Left kidney (tissue), 2 donors: ENCODE results near the gene KIAA0319L. TPM values are rescaled to one million over a fixed set of nuclear protein-coding genes. Genes with fewer than 3 reads are reported as not detected.
"Not testable (repeated sequence)": the region's sequence is repeated elsewhere in the genome, so short reads cannot be mapped to it uniquely, and the experiment has no call there.

Experiments used
- DNase-seq: peaks from one replicate; pipeline ENCODE4 v3.0.0-alpha.2; 2013
- polyA plus RNA-seq: library from polyadenylated mRNA; unstranded; fragments of 120-200 nt; gene quantifications from one replicate; pipeline ENCODE4 v1.2.1, GENCODE V29; 2013; ENCODE audit not compliant: insufficient read length

Gene KIAA0319L
- polyA plus RNA-seq, 1 donor, result 95.7 TPM

DNA sequence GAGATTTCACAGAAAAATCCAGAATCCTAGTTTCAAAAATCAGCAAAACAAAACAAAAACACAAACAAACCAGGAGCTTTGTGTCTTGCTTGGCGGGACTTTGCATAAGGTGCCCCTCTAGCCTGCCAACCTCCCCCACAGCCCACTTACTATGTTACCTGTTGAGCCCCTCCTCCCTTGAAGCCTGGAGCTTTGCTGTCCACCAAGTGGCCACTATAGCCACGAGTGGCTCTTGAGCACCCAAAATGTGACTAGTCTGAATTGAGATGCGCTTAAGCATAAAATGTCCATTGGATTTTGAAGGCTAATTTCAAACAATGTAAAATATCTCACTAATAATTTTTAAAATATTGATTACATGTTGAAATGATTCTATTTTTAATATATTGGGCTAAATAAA, 28.1 kb upstream of the KIAA0319L start:
- no peak for DNase-seq

DNA sequence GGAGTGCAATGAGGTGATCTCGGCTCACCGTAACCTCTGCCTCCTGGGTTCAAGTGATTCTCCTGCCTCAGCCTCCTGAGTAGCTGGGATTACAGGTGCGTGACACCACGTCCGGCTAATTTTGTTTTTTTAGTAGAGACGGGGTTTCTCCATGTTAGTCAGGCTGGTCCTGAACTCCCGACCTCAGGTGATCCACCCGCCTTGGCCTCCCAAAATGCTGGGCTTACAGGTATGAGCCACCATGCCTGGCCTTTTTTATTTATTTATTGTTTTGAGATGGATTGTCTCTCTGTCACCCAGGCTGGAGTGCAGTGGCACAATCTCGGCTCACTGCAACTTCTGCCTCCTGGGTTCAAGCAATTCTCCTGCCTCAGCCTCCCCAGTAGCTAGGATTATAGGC, 24.4 kb upstream of the KIAA0319L start:
- DNase-seq, result not testable (repeated sequence)

DNA sequence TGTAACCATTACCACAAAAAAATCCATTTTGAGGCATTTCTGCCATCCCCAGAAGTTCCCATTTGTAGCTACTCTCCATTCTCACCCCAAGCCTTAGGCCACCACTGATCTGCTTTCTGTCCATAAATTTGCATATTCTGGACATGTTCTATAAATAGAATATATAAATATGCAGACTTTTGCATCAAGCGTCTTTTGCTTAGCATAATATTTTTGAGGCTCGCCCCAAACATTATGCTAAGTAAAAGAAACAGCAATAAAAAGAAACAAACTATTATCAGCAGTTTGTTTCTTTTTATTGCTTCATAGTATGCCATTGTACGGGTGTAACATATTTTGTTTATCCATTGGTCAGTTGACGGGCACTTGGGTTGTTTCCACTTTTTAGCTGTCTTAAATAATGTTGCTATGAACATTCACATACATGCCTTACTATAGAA, 23.8 kb upstream of the KIAA0319L start:
- DNase-seq, result no peak

DNA sequence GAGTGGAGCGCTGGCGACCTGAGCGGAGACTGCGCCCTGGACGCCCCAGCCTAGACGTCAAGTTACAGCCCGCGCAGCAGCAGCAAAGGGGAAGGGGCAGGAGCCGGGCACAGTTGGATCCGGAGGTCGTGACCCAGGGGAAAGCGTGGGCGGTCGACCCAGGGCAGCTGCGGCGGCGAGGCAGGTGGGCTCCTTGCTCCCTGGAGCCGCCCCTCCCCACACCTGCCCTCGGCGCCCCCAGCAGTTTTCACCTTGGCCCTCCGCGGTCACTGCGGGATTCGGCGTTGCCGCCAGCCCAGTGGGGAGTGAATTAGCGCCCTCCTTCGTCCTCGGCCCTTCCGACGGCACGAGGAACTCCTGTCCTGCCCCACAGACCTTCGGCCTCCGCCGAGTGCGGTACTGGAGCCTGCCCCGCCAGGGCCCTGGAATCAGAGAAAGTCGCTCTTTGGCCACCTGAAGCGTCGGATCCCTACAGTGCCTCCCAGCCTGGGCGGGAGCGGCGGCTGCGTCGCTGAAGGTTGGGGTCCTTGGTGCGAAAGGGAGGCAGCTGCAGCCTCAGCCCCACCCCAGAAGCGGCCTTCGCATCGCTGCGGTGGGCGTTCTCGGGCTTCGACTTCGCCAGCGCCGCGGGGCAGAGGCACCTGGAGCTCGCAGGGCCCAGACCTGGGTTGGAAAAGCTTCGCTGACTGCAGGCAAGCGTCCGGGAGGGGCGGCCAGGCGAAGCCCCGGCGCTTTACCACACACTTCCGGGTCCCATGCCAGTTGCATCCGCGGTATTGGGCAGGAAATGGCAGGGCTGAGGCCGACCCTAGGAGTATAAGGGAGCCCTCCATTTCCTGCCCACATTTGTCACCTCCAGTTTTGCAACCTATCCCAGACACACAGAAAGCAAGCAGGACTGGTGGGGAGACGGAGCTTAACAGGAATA, 20.1 kb upstream of the KIAA0319L start:
- no peak for DNase-seq

DNA sequence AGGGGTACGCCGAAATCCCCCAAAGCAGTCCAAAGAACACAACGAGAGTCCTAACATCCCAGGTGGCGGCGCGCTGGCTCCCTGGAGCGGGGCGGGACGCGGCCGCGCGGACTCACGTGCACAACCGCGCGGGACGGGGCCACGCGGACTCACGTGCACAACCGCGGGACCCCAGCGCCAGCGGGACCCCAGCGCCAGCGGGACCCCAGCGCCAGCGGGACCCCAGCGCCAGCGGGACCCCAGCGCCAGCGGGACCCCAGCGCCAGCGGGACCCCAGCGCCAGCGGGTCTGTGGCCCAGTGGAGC, 19.5 kb upstream of the KIAA0319L start:
- DNase-seq, result not testable (repeated sequence)

DNA sequence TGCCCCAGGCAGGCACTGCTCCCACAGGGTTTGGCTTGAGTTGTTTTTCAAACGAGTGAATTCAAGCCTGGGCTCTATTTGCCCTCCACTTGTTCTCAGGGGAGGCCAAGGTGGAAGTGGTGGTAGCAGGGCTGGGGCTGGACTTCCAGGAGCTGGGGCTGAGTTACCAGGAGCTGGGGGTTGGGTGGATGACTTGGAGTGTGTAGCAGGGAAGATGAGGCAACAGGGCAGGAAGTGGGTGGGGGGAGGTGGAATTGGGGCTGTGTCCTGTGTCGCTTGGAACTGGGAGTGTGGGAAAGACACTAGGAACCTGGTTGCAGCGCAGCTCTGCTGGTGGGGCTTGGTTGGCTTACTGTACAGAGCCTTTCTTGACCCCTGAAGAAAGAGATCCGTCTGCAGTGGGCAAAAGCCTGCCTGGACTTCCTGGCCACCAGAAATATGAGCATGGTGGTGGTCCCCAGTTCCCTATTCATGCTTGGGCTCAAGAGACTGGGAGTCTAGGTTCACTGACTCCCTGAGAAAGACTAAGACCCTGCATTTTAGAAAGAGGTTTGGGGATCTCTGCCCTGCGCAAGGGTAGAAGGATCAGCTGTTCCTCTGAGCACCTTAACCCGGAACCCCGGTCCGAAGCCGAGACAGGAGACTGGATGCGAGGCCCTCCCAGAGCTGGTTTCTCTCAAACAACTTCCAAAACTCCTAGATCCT, 19.0 kb upstream of the KIAA0319L start:
- DNase-seq, result no peak

DNA sequence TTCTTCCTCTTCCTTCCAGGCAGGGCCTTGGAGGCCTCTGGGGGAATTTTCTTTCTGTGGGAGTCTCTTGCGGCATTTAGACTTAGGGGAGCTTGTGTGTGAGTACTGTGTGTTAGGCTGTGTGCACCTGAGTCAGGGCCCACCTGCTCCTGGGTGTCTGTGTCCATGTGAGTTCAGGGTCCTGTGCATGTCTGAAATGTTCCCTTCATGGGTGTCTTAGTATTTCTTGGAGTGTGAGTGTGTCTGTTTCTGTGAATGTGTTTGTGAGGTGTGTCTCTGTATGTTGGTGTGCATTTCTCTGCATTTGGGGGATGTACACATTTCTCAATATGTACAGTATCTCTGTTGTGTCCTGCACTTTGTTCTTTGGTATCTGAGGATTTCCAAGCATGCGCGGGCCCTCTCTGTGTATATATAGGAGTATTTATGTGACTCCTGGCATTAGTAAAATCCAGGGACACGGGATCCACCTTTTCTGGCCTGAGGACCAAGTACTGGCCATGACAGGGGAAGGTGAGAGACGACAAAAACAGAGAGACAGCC, 18.3 kb upstream of the KIAA0319L start:
- no peak for DNase-seq

DNA sequence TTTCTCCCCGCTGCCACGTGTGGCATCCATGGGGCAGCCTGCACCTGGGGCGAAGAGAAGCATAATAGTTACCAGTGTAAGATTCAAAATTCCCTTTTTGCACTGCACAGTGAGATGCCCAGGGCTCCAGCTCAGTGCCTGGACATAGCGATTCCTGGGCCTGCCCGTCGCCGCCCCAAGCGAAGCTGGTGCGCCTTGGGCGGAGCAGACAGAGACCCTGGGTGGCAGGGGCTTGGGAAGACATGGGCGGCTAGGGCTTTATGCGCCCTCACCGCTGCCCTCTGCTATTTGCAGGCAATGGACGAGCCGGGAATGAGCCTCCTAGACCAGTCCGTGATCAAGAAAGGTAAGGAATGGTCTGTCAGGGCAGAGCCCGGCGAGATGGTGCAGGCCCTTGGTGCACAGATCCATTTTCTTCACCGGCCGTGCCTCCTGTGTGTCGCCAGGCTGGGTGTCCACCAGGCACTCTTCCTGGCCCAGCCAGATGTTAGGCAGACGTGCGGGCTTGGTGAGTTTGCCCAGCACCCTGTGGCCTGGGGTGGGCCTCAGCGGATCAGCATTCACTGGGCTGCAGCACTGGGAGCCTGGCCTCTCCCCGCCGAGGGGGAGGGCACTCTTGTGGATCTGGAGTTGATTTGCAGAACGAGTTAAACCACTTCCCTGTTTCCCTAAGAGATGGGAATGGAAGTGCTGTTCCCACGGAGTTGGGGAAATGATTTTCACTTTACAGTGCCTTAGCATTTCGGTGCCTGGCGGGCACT, 17.6 kb upstream of the KIAA0319L start:
- no peak for DNase-seq

DNA sequence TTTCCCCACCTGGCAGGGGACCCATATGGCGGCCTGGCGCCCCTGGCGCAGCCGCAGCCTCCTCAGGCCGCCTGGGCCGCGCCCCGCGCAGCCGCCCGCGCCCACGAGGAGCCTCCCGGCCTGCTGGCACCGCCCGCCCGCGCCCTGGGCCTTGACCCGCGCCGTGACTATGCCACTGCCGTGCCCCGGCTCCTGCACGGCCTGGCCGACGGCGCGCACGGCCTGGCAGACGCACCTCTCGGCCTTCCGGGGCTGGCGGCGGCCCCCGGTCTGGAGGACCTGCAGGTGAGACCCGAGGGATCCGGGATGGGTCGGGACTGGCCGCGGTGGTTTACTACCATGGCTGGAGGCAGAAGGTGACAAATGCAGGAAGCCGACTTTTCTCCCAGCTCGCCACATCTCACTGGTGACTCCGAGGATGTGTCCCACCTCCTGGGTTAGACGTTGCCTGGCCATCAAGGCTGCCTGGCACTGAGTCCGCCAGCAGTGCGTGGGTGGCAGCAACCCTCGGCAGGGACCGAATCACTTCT, 17.0 kb upstream of the KIAA0319L start:
- DNase-seq, result no peak

DNA sequence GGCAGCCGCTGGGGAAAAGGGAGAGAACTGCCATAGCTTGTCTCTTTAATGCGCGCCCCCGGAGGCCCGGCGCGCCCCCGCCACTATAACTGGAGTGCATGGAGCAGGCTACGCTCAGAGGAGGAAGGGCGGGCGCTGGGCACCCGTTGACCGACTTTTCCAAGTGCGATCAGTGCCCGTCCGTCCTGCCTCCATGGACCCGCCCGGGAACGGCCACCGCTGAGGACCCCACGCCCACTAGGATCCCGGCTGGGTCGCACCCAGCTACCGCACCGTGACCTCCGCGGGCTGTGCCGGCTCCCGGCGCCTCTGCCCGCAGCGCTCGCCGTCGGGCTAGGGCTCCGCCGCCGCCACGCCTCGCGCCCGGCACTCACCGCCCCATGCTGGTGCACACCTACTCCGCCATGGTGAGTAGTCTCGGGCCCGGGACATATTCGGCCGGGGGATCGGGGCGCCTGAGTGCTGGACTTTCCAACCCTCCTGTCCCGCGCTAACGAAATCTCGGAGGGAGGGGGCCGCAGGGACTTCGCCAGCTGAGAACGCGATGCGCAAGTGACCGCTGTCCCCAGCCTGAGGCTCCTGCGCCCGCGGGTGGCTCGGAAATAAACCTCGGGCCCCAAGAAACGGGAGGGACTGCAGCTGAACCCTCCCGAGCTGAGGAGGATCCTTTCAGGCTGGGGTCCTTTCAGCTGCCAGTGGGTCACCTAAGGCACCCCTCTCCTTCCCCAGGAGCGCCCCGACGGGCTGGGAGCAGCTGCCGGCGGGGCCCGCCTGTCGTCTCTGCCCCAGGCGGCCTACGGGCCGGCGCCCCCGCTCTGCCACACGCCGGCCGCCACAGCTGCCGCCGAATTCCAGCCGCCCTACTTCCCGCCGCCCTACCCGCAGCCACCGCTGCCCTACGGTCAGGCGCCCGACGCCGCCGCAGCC, 16.3 kb upstream of the KIAA0319L start, which contains the start of gene TFAP2E:
Gene TFAP2E, plus strand, starts transcription at position 117 of the 927 bp plus-strand sequence. Its CDS starts 264 bp downstream, at position 381.
- DNase-seq, result no peak

DNA sequence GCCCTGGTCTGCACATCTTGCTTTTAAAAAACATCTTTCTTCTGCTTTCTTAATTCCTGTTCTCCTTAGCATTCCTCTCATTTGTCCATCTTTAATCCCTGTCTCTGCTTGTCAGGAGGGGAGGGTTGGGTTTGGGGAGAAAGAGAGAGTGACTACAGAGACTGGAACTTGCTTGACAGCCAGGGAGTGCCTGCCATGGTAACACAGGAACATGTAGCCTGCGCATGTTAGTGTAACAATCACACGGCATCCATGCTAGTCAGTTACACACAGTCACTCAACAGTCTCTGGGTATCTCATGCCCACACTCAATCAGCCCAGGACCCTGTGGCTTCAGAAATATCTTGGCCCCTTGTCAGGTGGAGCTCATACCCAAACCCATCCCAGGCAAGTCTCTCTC, 15.1 kb upstream of the KIAA0319L start:
- DNase-seq, result no peak

DNA sequence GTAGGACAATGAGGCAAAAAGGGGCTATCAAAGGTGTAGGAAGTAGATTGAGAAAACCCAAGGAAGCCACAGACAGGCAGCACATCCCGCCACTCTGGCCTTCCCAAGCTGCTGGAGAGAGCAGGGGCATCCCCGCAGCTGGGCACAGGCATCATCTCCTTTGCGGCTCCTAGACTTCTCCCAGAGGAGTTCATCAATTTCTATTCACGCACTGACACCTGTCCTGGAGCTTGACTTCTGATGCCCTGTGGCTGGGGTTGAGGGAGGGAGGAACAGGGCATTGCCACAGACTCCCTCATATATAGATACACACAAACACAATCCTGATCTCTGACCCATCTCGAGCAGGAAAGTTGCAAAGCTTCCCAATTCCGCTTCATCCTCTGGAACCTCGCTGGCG, 14.1 kb upstream of the KIAA0319L start:
- DNase-seq, result no peak

DNA sequence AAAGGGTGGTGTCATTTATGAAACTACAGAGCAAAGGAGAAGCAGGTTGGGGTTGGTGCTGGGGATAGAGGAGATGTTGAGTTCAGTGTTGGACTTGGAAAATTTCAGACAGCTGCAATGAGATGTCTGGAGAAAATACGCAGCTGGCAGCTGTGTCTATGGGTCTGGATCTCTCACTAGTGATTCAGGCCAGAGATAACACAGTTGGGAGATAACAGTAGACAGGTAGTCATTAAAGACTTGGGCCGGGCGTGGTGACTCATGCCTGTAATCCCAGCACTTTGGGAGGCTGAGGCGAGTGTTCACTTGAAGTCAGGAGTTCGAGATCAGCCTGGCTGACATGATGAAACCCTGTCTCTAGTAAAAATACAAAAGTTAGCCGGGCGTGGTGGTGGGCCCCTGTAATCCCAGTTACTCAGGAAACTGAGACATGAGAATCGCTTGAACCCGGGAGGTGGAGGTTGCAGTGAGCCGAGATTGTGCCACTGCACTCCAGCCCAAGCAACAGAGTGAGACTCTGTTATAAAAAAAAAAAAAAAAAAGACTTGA, 13.5 kb upstream of the KIAA0319L start:
- no peak for DNase-seq

DNA sequence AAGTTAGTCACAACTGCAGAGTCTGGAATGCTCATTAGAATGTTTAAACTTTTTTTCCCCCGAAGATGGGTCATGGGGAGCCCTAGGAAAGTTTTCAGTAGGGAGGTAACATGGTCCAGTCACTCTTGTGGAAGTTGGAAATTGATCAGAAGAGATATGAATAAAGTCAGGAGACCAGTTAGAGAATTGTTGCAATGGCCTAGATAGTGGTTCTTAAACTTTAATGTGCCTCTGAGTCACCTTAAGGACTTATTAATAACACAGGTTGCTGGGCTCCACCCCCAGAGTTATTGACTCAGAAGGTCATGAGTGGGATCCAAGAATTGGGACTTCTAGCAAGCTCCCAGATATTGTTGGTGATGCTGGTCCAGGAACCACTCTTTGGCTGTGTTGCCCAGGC, 12.7 kb upstream of the KIAA0319L start:
- DNase-seq, result no peak

DNA sequence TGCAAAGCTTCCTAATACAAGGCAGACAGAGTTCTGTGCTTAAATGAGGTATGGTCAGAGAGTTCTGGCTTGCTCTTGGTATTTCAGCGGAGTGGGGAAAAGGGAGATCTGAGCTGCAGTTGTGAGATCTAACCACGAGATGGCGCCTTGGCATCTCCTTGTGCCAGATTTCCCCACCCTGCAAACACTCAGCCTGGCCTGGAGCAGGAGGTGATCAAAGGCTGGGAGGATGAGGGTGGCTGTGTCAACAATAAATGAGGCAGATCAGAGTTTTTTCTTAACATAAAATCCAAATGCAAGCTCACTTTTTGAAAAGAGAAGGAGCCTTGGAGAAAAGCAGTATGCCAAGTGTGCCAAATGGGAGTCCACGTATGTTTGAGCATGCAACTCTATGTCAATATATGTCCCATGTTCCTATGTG, 11.8 kb upstream of the KIAA0319L start:
- DNase-seq, result peak; percentile 71

DNA sequence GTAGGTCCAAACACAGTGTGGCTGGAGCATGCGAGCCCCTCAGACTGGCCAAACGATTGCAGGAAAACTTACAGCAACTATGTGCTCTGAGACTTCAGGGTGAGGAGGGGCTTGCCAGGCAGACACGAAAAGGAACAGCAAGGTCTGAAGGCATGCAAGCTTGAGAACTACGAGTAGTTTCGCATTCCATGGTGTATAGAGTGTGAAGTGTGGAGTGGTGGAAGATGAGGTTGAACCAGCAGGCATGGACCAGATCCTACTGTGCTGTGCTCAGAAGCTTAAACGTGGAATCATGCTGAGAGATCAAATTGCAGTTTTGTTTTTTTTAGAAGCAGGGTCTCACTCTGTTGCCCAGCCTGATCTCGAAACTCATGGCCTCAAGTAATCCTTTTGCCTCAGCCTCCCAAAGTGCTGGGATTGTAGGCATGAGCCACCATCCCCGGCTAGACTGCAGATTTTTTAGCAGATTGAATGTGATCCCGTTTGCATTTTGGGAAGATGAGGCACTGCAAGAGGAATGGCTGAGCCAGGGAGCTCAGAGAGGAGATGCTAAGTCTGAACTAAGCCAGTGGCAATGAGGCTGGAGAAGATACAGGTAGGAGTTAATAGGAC, 10.8 kb upstream of the KIAA0319L start:
- no peak for DNase-seq

DNA sequence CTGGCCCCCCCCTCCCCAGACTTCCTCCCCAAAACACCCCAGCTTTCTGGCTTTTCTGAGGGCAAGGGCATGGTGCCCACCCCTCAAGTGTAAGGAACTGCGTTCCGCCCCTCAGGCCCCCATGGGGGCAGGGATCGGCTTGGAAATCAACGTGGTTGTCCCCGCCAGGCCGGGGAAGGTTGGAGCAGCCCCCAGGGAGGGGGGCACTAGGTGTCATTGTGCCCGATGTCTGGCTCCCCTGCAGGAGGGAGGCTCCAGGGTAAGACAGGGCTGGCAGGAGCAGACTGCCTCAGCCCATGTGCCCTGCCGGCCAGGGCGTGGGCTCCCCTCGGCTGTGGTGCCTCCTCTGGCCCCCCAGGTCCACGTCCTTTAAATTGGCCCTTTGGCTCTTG, 8.5 kb upstream of the KIAA0319L start:
- DNase-seq, result no peak

DNA sequence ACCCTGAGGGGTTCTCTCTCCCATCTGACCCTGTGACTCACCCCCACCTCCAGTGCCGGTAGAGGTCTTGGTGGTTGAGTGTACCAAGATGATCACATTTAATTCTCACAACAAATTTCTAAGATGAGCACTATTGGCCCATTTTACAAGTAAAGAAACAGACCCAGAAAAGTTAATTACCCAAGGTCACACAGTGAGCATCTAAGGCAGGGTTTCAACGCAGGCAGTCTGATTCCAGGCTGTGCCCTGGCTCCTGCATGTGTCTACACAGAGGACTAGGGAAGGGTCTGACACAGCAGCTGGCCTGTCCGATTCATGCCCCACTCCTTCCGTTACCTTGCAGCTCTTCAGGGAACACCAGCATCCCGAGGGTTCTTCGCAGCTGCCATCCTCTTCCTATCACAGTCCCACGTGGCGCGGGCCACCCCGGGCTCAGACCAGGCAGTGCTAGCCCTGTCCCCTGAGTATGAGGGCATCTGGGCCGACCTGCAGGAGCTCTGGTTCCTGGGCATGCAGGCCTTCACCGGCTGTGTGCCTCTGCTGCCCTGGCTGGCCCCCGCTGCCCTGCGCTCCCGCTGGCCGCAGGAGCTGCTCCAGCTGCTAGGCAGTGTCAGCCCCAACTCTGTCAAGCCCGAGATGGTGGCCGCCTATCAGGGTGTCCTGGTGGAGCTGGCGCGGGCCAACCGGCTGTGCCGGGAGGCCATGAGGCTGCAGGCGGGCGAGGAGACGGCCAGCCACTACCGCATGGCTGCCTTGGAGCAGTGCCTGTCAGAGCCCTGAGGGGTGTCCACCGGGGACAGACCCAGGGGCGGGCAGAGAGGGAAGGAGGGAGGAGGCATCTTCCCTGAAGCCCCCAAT, 7.9 kb upstream of the KIAA0319L start:
- DNase-seq, result no peak
